GM21619 (cell line): ENCODE results near the gene GRM8.

Experiments
- ATAC-seq: cut with Tn5 transposase; IDR thresholded peaks from one replicate; pipeline ENCODE4 v1.9.1; 2021; ENCODE audit not compliant: unreplicated experiment

Gene GRM8

DNA sequence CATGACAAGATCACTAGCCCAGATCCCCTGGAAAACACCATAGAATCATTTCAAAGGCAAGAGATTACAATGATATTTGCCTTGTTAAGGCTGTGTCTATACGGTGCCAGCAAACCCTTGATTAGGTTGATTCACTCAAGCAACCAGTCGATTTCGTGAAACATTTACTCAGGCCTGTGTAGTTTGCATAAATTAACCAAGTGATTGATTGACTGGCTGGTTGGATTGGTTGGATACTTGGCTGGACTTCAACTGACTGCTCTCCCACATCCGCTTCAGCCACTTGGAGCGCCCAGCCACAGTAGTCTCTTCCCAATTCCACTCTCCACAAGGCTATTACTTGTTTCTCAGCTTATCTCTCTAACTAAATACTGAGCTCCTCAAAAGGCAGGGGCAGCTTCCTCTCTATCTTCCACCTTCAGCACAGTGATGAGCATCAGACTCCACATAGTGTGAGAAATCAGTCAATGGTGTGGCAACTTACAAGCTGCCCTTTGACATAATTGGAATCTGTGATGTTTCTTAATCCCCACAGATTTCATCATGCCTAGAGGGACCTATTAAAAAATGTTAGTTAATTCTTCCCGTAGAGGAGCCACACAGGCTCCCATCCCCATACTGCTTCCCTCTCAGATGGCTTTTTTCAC is 217.4 kb downstream of the GRM8 start:
- no peak for ATAC-seq

DNA sequence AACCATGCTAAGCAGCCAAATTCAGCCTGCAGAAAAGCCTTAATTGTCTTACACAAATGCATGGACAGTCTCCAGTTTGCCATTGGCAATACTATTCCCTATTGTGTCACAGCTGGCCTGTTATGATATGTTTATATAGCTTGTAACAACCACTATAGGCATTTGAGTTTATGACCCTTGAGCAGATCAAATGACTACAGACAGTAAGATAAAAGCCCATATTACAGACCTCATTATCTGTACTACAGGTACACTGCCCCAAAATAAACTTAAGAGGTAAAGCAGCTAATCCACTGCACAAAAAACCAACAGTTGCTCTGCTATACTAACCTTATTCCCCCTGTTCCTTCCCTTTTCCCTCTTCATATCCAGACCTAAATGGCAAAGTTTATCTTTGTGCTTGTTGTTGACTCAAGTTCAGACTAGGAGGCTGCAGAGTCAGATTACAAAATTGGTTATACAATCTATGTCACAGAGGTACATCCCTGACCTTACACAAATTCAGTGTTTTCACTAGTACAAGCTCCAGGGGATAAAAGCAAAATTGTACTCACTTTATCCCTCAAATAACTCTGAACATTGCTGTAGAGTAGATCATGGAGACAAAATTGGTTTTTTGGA is 218.4 kb downstream of the GRM8 start:
- no peak for ATAC-seq

DNA sequence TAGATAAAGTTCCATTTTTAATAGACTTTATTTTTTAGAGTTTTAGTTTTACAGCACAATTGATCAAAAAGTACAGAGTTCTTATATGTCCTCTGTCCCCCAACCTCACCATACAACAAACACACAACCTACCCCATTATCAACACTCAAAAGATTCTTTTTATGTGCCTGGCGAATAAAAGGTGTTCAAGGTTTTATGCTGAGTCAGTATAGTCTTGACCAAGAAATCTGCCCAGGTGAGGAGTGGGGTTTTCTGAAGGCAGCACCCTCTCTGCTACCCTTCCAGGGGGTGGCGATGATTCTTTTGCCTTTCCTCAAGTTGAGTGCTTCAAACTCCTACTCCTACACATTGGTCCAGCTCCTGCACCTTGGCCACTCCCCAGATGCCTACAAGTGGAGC is 222.9 kb downstream of the GRM8 start:
- no peak for ATAC-seq

DNA sequence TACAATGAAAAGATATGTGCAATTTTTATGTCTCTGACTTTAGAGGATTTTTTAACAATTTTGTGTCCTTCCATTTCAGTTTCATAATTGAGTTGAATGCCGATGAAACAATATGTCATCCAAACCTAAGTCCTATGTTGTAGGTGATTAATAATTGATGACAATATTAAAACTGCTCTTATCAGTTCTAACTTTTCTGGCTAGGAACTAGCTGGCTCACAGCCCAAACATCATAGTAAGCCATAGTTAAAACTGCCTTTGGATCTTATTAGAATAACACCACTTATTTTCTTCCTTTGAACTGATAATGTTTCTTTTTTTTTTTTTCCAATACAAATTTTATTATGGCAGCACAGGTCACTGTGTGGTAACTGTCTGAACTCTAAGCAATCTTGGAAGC is 230.9 kb downstream of the GRM8 start:
- no peak for ATAC-seq

DNA sequence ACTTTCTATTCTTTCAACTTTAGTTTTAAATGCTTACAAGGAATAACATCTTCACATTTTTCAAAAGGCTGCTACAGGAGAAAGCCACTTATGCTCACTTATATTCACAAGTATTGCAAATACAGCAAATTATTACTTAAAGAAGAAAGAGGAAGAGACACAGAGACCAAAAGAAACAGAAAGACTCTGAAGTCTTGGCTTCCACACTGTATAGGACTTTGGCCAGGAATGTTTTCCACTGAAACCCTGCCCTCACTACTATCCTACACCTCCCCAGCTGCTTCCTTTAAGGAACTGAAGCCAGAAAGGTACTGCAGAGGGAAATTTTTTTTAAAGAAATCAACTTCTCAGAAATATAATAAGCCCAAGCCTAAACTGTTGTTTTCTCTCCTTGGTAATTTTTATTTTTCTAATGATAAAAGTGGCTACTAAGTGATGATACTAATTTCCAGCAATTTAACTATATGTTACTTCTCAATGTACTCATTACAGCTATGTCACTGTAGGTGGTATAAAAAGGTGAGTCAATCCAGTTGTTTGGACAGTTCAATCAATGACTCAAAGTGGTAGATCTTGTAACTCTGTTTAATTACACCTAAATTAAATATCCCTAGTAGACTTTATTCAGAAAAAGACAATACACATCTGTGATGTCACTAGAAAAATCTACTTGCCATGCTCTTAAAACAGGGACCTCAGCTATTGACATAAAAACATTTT is 231.6 kb downstream of the GRM8 start:
- no peak for ATAC-seq

DNA sequence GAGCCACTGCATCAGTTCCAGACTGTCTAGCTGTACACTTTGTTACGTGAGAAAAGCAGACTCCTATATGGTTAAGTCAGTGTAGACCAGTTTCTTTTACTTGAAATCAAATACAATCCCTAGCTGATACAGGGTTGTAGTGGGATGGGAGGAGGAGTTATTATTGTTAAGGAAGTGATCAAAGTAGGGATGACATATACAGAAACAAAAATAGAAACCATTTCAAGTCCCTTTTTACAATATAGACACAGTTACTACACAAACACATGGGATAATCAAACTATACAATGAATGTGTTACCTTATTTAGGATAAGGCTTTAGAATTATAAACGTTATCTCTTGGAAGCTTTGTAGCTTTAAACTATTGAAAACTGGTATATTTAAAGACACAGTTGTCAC is 233.9 kb downstream of the GRM8 start:
- no peak for ATAC-seq

DNA sequence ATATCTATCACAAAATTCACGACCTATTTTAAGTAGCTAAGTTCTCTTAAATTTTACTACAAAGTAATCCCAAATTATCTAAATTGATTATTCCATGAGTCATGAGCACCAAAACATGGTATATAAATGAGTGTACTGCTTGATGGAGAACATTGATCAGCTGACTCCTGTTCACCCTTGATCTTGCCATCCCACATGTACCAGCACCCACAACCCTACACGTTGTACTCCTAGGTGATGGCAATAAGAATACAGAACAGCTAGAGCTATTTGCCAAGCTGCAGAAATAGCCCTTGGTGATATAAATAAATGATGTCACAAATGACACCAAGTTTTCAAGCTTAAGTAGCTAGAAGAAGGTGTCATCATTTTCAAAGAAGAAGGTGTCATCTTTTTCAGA is 235.5 kb downstream of the GRM8 start:
- ATAC-seq: no peak

DNA sequence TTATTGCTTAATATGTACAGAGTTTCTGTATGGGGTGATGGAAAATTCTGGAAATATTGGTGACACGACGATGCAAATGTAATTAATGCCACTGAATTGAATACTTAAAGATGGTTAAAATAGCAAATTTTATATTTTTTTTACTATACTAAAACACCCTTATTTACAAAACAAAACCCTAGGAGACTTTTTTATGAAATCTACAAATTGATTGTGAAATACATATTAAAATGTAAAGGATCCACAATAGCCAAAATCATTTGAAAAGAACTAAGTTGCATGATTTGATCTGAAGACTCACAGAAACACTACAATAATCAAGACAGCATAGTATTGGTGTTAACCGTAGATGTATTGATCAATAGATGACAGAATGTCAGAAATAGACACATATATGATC is 252.0 kb downstream of the GRM8 start:
- ATAC-seq: no peak

DNA sequence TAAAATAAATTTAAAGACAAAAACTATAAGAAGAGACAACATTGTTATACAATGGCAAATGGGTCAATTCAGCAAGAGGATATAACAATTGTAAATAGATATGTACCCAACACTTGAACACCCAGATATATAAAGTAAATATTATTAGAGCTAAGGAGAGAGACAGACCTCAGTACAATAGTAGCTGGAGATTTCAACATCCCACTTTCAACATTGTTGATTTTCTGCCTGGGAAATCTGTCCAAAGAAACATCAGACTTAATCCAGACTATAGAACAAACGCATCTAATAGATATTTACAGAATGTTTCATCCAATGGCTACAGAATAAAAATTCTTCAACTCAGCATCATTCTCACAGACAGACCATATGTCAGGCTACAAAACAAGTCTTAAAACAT is 256.1 kb downstream of the GRM8 start:
- ATAC-seq: no peak

DNA sequence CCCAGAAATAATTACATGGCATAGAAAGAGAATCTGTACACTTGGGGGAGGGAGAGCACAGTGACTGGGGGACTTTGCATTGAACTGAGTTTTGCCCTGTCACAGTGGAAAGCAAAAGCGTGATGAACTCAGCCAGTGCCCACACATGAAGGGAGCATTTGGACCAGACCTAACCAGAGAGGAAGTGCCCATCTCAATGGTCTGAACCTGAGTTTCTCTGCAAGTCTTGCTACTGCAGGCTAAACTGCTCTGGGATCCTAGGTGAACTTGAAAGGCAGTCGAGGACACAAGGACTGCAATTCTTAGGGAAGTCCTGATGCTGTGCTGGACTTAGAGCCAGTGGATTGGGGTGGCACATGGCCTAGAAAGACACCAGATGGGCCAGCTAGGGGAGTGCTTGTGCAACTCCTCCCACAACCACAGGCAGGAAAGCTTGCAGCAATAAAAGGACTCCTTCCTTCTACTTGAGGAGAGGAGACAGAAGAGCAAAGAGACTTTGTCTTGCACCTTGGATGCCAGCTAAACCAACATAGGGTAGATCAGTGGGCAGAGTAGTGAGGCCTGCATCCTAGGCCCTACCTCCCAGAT is 259.0 kb downstream of the GRM8 start:
- ATAC-seq: no peak

DNA sequence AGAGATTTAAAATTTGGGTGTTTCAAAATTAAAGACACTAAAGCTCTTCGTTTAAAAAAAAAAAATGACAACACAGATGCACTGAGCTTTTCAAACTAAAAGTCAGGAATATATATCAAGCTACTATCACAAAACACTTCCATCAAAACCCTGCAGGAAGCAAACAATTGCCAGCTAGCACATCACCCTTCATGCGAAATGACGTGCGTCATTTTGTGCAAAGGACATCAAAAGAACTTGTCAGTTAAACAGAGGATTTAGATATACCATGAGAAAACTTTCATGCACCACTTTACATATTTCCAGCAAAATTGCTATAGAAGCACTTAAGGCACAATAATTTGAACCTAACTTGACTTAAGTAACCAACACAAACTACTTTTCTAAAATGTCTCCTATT is 264.7 kb downstream of the GRM8 start:
- no peak for ATAC-seq

DNA sequence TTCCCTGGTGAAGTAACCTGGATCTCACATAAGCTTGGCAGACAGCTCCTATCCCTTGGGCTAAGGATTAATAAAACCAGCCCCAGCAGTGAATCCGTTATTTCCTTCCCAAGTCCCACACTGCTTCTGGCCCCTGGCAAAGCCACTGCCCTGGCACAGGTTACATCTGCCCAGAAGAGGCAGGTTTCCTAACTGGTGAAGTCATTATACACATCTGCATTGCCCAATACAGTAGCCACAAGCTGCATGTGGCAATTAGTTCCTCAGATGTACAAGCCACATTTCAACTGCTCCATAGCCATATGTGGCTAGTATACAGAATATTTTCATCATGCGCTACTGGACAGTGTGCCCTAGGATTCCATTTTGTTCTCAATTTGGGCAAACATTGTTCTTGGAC is 273.0 kb downstream of the GRM8 start:
- ATAC-seq: no peak

DNA sequence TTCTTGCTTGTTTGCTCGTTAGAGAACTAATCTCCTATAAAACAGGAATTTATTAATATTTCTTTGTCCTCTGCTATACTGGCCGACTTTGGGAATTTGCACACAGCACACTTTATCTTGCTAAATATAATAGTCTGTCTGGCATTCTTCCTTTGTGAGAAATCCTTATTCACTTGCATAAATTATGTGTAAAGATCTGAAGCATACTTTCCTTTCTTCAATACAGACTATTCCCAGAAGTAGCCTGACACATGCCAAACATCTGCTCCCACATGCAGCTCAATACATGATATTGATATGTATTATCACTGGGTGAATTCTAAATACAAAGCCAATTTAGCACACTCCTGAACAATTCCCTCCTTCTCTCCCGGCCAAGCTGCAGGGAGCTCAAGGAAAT is 273.9 kb downstream of the GRM8 start:
- ATAC-seq: no peak

DNA sequence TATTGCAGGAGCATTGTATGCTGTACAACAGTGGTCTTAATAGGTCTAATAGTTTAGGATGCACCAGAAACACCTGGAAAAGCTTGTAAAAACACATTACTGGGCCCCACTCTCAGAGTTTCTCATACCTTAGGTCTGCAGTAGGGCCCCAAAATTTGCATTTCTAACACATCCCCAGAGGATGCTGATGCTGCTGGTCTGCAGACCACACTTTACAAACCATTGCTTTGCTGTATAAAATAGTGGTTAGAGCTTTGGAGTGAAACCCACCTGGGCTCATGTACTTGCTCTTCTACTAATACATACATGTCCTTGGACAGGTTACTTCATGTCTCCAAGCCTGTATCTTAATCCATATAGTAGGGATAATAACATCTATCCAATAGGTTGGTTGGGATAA is 279.7 kb downstream of the GRM8 start:
- no peak for ATAC-seq

DNA sequence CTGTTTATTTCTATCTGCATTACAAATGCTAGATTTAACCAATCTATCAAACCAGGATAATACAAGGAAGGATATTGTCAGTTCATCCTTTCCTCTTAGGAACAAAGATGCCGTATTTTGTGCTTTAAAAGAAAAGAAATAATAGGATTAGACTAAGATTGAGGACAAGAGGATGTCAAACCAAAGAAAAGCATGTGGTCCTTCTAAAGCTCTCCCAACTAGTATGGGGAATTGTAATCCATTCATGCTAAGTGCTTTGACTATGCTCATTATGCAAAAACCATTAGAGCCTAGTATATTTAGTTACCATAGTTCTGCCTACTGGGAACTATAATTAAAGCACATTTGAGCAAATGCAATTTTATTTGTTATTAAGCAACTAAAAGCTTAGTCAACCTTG is 280.2 kb downstream of the GRM8 start:
- ATAC-seq: no peak

DNA sequence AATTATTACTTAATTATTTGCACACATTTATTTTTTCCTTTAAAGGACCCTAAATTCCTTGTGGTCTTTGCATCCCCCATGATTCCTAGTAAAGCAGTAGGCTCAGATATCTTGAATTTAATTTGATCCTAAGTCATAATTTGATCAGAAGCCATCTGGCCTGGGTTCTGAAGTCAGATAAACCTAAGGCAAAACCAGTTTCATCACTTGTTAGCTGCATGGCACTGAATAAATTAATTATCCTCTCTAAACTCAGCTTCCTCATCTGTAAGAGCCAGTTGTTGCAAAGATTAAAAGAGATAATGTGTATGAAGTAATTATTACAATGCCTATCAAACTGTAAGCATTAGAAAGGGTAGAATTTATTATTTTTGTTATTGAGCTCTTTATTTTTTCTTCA is 293.1 kb downstream of the GRM8 start:
- no peak for ATAC-seq

DNA sequence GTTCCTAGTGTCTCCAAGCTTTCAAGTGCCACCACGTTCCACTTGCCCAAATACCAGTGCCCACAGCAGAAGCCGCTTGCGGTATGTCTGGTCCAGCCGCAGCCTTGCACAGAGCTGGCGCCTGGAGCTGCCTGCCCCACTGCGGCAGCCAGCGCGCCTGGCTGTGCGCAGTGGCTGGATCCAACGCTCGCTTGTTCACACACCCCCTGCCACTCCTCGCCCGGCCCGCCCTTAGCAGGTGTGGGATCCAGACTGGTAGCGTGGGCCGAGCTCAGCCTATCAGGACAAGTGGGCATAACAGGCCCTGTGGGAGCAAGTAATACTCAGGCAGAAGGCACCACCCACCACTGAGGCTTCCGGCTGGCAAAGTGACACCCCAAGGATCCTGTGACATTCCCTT is 294.4 kb downstream of the GRM8 start:
- ATAC-seq: no peak

DNA sequence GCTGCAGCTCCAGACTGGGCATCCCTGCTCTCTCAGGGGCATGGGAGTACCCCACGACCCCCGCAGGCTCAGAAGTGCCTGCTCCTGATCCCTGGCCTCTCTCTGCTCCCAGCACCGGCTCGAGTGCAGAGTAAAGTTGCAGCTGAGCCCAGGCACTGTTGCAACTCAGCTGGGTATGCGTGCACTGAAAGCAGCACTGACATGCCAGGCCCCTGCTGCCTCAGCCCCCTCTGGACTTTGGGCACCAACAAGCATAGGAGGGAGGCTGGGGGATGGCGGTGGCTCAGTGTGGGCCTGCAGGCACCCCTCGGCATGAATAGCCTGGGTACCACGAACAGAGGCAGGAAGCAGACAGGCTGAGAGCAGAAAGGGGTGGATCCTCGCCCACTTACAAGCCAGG is 295.3 kb downstream of the GRM8 start:
- ATAC-seq: no peak

DNA sequence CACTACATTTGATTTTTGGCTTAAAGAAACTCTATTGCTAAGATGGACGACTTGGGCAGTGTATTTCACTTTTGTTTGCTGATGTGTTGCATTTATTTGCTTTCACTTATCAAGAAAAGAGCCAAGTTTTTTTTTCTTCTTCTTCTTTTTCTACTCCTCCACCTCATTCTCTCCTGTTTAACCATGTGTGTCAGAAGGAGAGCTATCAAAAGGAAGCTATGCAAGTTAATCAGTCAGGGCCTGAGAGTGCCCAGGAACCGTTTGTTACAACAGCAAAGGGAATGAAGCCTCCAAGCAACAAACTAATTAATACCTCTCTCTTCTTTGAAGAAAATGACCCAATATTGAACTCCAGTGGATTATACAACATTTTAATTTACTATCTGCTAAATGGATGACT is 299.3 kb downstream of the GRM8 start:
- ATAC-seq: no peak

DNA sequence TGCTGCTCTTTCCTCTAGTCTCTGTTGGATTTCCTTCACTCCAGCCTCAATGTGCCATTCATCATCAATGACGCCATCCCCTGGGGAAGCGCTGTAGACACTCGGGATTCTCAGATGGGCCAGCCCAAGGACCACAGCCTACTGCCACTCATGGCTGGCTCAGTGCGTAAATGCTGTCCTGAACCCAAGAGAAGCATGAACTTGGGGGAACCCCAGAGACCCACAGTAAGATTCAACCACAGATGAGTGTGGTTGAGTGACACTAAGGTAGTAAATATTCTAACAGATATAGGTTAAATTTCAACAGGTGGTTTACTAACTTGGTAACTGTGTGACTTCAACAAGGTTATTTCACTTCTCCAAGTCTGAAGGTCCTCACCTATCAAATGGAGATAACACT is 304.1 kb downstream of the GRM8 start:
- peak; percentile 84 for ATAC-seq

DNA sequence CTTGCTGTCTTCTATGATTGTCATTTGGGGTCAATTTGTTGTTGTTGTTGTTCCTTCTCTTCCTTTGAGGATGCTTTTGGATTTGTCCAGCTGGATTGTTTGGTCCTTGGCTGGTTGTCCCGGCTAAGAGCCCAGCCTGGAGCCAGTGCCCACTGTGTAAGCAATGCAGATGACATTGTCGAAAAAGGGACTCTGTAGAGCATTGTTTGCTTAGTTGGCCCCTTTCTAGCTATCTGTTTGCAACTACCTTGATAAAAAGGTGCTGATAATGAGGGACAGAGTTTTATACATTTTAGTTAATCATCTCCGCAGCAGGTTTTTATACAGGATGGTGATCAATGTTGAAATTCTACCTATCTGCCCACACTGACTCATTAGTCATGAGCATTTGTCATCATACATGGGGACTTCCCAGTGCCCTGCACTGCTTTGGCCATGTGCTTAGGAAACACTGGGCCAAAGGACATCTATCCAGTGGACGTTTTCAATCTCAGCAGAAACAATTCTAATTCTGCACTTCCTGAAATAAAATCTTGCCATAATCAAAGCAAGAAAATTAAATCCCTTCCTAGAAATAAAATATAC is 311.9 kb downstream of the GRM8 start:
- ATAC-seq: peak; percentile 34

DNA sequence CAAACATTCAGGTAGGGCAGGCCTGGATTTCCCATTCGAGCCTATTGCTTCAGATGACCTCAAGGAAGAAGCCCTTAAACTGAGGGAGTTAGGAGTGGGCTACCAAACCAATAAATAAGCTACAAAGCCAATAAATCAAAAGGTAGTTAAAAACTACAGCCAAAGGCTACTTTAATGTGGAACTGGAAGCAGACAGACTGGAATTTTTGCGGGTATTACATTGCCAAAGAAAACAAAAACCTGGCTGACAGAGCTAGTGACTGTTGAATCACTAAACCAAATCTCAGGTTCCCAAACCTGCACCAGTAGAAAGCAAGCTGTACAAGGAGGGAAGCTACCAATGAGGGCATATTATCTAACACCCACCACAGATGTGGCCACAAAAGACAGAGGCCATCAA is 315.6 kb downstream of the GRM8 start:
- ATAC-seq: no peak
